ENCODE results near the gene ENTHD1.

GRCh38 chr22:39916496-39916895 lies 22.9 kb upstream of the ENTHD1 start:
- no peak for TF ChIP-seq CTCF (IDR thresholded peaks at IDR 0.05)
- no peak for TF ChIP-seq POLR2A (IDR thresholded peaks at IDR 0.05)
